HepG2 (cell line): Measurements from ENCODE around the gene THY1. TPM values are rescaled to one million over a fixed set of nuclear protein-coding genes. Genes with fewer than 3 reads are reported as not detected.

Experiments used
- GATAD2A ChIP-seq: IDR thresholded peaks from 2 replicates; pipeline ENCODE4 v1.6.1; 2016
- KDM6A ChIP-seq: IDR thresholded peaks from 2 replicates; pipeline ENCODE4 v1.6.1; 2016; ENCODE audit warnings: low read depth
- SOX6 ChIP-seq, 2 experiments: fragments of 450-650 bp in 1 of 2; sonication (generic) in 1 of 2; formaldehyde crosslinking in 1 of 2; IDR thresholded peaks; 2 replicates each; pipeline versions ENCODE4 v1.4.0 to v1.6.1; 2017 to 2020; ENCODE audit warnings: antibody characterized with exemption in 1 of 2, mild to moderate bottlenecking in 1 of 2, missing genetic modification reagents in 1 of 2
- ZFP36 ChIP-seq: fragments of 150-350 bp; IDR thresholded peaks from 2 replicates; pipeline ENCODE4 v1.6.1; 2018; ENCODE audit warnings: borderline replicate concordance, low read length, low read depth; ENCODE audit not compliant: partially characterized antibody
- ZNF883 ChIP-seq: sonication (generic); formaldehyde crosslinking; IDR thresholded peaks from 2 replicates; pipeline ENCODE4 v1.5.1; 2020; ENCODE audit warnings: mild to moderate bottlenecking, missing genetic modification reagents; ENCODE audit errors: not compliant biosample characterization
- ZSCAN25 ChIP-seq: sonication (generic); formaldehyde crosslinking; IDR thresholded peaks from 2 replicates; pipeline ENCODE4 v1.8.0; 2022; ENCODE audit warnings: mild to moderate bottlenecking, missing genetic modification reagents
- polyA plus RNA-seq, 8 experiments: library from polyadenylated mRNA; depleted of rRNA in 3 of 8; stranded (reverse) in 7 of 8; unstranded in 1 of 8; fragments of >200 nt; fragmentation: Illumina TruSeq in 4 of 8; extraction: Trizol in 4 of 8; gene quantifications; 2 replicates each; pipeline versions ENCODE4 v1.2.1 to v1.2.3, GENCODE V29; 2011 to 2016; ENCODE audit warnings: low read depth in 4 of 8, missing spikeins in 1 of 8, mixed read lengths in 1 of 8; ENCODE audit not compliant: insufficient read depth in 1 of 8
- total RNA-seq, 5 experiments: library from RNA; depleted of rRNA; stranded (reverse); fragments of >200 nt; fragmentation: Illumina TruSeq; extraction: Trizol; gene quantifications; 2 replicates each; pipeline ENCODE4 v1.2.3, GENCODE V29; 2016; ENCODE audit warnings: low read depth in 1 of 5
- TF ChIP-seq, protein P1 (sequence below): sonication (generic); formaldehyde crosslinking; IDR thresholded peaks from 2 replicates; pipeline ENCODE4 v1.5.0; 2020; ENCODE audit warnings: mild to moderate bottlenecking, missing genetic modification reagents, borderline replicate concordance
- TF ChIP-seq, protein P2 (sequence below): sonication (generic); formaldehyde crosslinking; IDR thresholded peaks from 2 replicates; pipeline ENCODE4 v1.9.0; 2022; ENCODE audit warnings: low read depth, missing genetic modification reagents
- TF ChIP-seq, protein P3 (sequence below): IDR thresholded peaks from 2 replicates; pipeline ENCODE4 v1.4.0; 2020; ENCODE audit warnings: mild to moderate bottlenecking, missing genetic modification reagents
- TF ChIP-seq, protein P4 (sequence below): IDR thresholded peaks from 2 replicates; pipeline ENCODE4 v1.6.1; 2016; ENCODE audit warnings: low read depth
- TF ChIP-seq, protein P5 (sequence below): sonication (generic); formaldehyde crosslinking; IDR thresholded peaks from 2 replicates; pipeline ENCODE4 v1.4.0; 2020; ENCODE audit warnings: missing genetic modification reagents

Gene THY1
- total and polyA plus RNA-seq, 2 of the 13 experiments (the other 11 are each of a cell fraction or from before 2014, with no cell fraction given) = not detected

DNA sequence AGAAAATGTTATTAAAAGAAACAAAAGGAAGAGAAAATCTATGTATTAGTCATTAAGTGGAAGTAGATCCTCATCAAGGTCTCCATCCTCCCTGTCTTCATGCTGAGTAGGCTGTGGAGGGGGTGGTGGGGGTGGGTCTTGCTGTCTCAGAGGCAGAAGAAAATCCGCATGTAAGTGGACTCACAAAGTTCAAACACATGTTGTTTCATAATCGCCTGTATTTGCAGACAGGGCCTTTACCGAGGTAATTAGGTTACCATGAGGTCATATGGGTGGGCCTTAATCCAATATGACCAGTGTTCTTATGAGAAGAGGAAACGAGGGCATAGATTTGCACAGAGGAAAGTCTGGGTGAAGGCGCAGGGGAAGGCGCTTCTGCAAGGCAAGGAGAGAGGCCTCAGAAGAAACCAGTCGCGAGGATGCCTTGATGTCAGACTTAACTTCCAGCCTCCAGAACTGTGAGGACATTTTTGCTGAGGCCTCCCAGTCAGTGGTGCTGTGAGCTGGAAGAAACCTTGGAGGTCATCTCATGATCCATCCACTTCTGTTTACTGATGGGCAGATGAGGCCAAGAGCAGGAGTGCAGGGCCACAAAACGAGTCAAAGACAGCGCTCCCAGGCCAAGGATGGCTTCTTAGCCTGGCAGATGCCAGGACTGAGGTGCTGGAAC is 49.3 kb upstream of the THY1 start (continued):
- TF ChIP-seq ZSCAN25 = no peak
- no peak for TF ChIP-seq ZFP36
- peak; percentile 41; the same call in 1 of the 2 replicates for TF ChIP-seq GATAD2A
- TF ChIP-seq, protein P1, sequence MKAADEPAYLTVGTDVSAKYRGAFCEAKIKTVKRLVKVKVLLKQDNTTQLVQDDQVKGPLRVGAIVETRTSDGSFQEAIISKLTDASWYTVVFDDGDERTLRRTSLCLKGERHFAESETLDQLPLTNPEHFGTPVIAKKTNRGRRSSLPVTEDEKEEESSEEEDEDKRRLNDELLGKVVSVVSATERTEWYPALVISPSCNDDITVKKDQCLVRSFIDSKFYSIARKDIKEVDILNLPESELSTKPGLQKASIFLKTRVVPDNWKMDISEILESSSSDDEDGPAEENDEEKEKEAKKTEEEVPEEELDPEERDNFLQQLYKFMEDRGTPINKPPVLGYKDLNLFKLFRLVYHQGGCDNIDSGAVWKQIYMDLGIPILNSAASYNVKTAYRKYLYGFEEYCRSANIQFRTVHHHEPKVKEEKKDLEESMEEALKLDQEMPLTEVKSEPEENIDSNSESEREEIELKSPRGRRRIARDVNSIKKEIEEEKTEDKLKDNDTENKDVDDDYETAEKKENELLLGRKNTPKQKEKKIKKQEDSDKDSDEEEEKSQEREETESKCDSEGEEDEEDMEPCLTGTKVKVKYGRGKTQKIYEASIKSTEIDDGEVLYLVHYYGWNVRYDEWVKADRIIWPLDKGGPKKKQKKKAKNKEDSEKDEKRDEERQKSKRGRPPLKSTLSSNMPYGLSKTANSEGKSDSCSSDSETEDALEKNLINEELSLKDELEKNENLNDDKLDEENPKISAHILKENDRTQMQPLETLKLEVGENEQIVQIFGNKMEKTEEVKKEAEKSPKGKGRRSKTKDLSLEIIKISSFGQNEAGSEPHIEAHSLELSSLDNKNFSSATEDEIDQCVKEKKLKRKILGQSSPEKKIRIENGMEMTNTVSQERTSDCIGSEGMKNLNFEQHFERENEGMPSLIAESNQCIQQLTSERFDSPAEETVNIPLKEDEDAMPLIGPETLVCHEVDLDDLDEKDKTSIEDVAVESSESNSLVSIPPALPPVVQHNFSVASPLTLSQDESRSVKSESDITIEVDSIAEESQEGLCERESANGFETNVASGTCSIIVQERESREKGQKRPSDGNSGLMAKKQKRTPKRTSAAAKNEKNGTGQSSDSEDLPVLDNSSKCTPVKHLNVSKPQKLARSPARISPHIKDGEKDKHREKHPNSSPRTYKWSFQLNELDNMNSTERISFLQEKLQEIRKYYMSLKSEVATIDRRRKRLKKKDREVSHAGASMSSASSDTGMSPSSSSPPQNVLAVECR (CRISPR knock-in tag) = peak; percentile 3; the same call in 1 of the 2 replicates
- TF ChIP-seq, protein P2, sequence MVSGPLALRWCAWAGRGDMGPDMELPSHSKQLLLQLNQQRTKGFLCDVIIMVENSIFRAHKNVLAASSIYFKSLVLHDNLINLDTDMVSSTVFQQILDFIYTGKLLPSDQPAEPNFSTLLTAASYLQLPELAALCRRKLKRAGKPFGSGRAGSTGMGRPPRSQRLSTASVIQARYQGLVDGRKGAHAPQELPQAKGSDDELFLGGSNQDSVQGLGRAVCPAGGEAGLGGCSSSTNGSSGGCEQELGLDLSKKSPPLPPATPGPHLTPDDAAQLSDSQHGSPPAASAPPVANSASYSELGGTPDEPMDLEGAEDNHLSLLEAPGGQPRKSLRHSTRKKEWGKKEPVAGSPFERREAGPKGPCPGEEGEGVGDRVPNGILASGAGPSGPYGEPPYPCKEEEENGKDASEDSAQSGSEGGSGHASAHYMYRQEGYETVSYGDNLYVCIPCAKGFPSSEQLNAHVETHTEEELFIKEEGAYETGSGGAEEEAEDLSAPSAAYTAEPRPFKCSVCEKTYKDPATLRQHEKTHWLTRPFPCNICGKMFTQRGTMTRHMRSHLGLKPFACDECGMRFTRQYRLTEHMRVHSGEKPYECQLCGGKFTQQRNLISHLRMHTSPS (CRISPR knock-in tag) = no peak
- no peak for TF ChIP-seq ZNF883 (CRISPR knock-in tag)
- TF ChIP-seq, protein P3, sequence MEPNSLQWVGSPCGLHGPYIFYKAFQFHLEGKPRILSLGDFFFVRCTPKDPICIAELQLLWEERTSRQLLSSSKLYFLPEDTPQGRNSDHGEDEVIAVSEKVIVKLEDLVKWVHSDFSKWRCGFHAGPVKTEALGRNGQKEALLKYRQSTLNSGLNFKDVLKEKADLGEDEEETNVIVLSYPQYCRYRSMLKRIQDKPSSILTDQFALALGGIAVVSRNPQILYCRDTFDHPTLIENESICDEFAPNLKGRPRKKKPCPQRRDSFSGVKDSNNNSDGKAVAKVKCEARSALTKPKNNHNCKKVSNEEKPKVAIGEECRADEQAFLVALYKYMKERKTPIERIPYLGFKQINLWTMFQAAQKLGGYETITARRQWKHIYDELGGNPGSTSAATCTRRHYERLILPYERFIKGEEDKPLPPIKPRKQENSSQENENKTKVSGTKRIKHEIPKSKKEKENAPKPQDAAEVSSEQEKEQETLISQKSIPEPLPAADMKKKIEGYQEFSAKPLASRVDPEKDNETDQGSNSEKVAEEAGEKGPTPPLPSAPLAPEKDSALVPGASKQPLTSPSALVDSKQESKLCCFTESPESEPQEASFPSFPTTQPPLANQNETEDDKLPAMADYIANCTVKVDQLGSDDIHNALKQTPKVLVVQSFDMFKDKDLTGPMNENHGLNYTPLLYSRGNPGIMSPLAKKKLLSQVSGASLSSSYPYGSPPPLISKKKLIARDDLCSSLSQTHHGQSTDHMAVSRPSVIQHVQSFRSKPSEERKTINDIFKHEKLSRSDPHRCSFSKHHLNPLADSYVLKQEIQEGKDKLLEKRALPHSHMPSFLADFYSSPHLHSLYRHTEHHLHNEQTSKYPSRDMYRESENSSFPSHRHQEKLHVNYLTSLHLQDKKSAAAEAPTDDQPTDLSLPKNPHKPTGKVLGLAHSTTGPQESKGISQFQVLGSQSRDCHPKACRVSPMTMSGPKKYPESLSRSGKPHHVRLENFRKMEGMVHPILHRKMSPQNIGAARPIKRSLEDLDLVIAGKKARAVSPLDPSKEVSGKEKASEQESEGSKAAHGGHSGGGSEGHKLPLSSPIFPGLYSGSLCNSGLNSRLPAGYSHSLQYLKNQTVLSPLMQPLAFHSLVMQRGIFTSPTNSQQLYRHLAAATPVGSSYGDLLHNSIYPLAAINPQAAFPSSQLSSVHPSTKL (CRISPR knock-in tag) = peak; percentile 62
- TF ChIP-seq, protein P4, sequence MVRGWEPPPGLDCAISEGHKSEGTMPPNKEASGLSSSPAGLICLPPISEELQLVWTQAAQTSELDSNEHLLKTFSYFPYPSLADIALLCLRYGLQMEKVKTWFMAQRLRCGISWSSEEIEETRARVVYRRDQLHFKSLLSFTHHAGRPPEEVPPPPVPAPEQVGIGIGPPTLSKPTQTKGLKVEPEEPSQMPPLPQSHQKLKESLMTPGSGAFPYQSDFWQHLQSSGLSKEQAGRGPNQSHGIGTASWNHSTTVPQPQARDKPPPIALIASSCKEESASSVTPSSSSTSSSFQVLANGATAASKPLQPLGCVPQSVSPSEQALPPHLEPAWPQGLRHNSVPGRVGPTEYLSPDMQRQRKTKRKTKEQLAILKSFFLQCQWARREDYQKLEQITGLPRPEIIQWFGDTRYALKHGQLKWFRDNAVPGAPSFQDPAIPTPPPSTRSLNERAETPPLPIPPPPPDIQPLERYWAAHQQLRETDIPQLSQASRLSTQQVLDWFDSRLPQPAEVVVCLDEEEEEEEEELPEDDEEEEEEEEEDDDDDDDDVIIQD (CRISPR knock-in tag) = 0 out of 2 replicates have a peak, but pooled peaks have one; percentile 19
- TF ChIP-seq KDM6A (CRISPR knock-in tag) = no peak
- TF ChIP-seq SOX6 (IDR thresholded peaks at IDR 0.05) = no peak
- no peak for TF ChIP-seq SOX6 (CRISPR knock-in tag; IDR thresholded peaks at IDR 0.05)
- TF ChIP-seq, protein P5, sequence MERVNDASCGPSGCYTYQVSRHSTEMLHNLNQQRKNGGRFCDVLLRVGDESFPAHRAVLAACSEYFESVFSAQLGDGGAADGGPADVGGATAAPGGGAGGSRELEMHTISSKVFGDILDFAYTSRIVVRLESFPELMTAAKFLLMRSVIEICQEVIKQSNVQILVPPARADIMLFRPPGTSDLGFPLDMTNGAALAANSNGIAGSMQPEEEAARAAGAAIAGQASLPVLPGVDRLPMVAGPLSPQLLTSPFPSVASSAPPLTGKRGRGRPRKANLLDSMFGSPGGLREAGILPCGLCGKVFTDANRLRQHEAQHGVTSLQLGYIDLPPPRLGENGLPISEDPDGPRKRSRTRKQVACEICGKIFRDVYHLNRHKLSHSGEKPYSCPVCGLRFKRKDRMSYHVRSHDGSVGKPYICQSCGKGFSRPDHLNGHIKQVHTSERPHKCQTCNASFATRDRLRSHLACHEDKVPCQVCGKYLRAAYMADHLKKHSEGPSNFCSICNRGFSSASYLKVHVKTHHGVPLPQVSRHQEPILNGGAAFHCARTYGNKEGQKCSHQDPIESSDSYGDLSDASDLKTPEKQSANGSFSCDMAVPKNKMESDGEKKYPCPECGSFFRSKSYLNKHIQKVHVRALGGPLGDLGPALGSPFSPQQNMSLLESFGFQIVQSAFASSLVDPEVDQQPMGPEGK (CRISPR knock-in tag) = peak; percentile 57
